GM19397 (cell line): ENCODE measurements around the gene SPRR2A.
"Not testable (repeated sequence)": the region's sequence is repeated elsewhere in the genome, so short reads cannot be mapped to it uniquely, and the experiment has no call there.

Experiments
- ATAC-seq: cut with Tn5 transposase; IDR thresholded peaks from one replicate; pipeline ENCODE4 v1.9.1; 2021; ENCODE audit warnings: mild to moderate bottlenecking, moderate library complexity; ENCODE audit not compliant: unreplicated experiment

Gene SPRR2A

DNA sequence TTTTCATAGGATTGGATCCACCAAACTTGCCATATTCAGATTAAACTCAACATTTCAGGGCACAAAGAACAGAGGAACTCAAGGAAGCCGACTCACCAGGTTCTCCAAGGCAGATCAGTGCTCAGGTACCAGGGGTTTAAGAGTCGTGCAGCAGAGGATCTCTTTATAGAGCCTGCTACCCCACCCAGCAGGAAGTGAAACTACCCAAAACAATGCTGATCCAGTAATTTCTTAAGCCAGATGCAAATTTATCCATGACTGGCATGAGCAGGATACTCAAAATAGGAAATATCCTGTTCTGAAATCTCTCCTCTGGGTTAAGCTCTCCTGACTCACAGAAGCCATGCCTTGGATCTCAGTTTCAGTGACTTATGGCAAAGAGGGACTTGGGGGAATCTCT lies at the start of gene SPRR2A:
Gene SPRR2A (minus strand): TSS at position 138 of the 400 bp plus-strand sequence. CDS start 777 bp downstream, outside the sequence.
- no peak for ATAC-seq

DNA sequence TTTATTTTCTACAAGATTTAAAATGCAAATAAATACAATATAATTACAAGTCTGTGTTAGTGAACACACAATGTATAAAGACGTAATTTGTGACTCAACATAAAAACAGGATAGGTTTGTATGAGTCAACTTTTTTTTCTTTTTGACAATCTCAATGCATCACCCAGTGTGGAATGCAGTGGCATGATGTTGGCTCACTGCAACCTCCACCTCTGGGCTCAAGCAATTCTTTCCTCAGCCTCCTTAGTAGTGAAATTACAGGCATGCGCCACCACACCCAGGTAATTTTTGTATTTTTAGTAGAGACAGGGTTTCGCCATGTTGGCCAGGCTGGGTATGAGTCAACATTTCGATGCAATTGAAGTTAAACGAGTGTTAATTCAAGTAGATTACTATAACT lies 42.9 kb upstream of the SPRR2A start:
- no peak for ATAC-seq

DNA sequence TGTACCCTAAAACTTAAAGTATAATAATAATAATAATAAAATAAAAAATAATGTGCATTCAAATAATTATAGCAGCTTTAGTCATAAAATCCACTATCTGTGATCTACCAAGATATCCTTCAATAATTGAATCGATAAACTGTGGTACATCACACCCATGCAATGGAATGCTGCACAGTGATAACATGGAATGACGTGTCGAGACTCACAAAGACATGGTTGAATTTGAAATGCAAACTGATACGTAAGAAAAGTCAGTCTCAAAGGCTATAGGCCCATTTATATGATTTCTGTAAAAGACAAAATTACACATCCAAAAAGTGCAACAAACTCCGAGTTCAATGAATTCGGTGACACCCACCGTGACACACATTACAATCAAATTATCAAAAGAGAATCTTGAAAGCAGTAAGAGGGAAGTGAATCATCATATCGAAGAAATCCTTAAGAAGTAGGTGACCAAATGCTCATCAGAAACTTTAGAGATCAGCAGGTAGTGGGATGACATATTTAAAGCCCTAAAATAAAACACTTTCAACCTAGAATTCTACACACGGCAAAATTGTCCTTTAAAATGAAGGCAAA lies 42.2 kb upstream of the SPRR2A start:
- ATAC-seq: no peak

DNA sequence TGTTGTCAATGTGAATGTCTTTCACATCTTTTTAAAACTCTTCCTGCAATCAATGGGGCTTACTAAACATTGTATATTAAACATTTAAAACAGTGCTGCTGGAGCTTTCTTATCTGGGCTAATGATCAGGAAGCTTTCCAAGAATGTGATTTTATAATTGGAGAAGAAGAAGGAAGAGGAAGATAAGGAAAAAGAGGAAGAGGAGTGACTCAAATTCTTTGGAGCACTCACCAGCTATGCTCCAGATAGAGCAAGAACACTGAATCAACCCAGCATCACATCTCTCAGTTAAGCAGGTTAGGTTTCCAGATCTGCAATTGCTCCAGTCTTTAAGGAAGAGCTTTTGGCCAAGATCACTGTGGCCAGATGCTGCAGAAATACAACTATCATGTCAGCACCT lies 38.5 kb upstream of the SPRR2A start:
- no peak for ATAC-seq

DNA sequence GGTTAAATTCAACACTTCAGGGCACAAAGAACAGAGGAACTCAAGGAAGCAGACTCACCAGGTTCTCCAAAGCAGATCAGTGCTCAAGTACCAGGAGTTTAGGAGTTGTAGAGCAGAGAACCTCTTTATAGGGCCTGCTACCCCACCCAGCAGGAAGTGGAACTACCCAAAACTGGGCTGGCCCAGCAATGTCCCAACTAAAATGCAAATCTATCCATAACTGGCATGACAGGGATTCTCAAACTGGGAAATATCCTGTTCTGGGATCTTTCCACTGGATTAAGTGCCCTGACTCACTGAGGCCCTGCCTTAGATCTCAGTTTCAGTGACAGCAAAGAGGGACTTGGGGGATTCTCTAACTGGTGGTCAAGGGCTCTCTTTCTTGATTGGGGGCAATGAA lies 37.1 kb upstream of the SPRR2A start, which contains the start of gene SPRR2E:
Gene SPRR2E (minus strand): TSS at position 101 of the 400 bp plus-strand sequence. CDS start 775 bp downstream, outside the sequence.
- ATAC-seq: no peak

DNA sequence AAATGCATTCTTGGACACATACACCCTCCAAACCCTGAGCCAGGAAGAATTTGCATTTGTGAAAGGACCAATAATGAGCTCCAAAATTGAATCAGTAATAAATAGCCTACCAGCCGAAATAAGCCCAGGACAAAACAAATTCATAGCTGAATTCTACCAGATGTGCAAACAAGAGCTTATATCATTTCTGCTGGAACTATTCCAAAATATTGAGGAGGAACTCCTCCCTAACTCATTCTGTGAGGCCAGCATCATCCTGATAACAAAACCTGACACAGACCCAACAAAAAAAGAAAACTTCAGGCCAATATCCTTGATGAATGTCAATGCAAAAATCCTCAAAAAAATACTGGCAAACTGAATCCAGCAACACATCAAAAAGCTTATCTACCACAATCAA lies 30.3 kb upstream of the SPRR2A start:
- ATAC-seq: no peak

DNA sequence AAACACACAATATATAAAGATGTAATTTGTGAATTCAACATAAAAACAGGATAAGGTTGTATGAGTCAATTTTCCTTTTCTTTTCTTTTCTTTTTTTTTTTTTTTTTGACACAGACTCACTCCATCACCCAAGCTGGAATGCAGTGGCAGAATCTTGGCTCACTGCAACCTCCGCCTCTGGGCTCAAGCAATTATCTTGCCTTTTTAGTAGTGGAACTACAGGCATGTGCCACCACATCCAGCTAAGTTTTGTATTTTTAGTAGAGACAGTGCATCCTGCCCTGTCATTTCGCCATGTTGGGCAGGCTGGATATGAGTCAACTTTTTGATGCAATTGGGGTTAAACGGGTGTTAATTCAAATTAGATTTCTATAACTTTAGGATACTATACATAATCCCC lies 24.4 kb upstream of the SPRR2A start:
- ATAC-seq: no peak

DNA sequence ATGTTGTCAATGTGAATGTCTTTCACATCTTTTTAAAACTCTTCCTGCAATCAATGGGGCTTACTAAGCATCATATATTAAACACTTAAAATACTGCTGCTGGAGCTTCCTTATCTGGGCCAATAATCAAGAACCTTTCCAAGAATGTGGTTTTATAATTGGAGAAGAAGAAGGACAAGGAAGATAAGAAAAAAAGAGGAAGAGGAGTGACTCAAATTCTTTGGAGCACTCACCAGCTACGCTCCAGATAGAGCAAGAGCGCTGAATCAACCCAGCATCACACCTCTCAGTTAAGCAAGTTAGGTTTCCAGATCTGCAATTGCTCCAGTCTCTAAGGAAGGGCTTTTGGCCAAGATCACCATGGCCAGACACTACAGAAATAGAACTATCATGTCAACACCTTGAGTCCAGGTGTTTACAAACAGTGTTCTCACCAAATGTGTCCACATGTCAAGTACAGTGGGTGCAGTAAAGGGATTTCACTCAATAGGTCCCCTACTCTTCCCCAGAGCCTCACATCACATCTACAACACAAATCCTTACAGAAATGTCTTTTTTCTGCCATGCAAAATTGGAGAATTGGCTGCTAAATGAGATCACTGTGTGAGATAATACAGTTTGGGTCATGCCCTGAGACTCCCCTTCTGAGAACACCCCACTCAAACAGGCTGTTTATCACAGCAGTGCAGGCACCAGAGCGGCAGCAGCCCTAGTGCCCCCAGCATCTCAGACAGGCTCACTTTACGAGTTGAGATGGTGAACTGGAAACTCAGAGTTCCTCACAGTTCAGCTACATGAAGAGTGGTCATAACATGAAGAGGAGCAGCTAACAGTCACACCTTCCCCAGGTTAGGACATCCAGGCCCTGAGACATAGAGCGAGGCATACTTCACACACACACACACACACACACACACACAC lies 15.8 kb upstream of the SPRR2A start:
- ATAC-seq: no peak

DNA sequence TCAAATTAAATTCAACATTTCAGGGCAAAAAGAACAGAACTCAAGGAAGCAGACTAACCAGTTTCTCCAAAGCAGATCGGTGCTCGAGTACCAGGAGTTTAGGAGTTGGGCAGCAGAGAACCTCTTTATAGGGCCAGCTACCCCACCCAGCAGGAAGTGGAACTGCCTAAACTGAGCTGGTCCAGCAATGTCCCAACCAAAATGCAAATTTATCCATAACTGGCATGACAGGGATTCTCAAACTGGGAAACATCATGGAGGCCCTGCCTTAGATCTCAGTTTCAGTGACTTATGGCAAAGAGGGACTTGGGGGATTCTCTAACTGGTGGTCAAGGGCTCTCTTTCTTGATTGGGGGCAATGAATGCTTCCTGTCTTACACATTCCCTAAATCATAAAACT lies 14.2 kb upstream of the SPRR2A start, which contains the start of gene SPRR2B:
Gene SPRR2B (minus strand): TSS at position 101 of the 400 bp plus-strand sequence. CDS start 772 bp downstream, outside the sequence.
- ATAC-seq: no peak

DNA sequence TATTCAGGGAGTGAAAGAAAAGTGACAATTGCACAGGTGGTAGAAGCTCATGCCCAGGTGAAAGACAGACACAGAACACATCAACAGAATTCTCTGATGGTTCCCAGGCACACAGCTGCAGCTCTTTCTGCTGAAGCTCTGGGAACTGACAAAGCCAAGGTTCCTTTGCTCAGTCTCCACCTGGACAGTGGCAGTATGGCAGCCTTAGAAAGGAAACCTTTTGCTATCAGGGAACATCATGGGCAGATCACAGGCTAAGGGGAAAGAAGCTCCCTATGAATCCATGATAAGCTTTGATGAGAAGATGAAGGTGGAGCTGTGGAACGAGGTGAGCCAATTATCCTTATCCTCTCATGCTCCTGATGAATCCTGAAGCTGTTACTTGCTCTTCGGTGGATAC lies 12.9 kb upstream of the SPRR2A start:
- ATAC-seq: no peak

DNA sequence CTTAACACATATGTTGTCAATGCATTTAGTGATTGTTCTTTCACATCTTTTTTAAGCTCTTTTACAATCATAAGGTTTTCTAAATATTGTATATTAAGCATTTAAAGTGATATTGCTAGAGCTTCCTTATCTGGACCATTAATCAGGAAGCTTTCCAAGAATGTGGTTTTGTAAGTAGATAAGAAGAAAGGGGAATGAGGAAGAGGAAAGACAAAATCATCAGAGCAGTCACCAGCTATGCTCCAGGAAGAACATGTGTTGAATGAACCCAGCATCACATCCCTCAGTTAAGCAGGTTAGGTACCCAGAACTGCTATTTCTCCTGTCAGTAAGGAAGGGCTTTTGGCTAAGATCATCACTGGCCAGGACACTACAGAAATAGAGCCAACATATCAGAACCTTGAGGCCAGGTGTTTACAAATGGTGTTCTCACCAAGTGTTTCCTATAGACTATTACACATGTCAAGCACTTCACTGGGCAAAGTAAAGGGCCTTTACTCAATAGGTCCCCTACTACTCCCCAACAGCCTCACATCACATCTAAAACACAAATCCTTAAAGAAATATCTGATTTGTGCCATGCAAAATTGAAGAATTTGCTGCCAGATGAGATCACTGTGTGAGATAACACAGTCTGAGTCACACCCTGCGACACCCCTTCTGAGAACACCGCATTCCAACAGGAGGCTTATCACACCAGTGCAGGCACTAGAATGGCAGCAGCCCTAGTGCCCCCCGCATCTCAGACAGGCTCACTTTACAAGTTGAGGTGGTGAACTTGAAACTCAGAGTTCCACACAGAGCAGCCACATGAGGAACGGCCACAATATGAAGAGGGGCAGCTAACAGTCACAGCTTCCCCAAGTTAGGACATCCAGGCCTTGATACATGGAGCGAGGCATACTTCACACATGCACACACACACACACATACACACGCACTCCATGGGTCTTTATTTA lies 1.8 kb upstream of the SPRR2A start:
- no peak for ATAC-seq

DNA sequence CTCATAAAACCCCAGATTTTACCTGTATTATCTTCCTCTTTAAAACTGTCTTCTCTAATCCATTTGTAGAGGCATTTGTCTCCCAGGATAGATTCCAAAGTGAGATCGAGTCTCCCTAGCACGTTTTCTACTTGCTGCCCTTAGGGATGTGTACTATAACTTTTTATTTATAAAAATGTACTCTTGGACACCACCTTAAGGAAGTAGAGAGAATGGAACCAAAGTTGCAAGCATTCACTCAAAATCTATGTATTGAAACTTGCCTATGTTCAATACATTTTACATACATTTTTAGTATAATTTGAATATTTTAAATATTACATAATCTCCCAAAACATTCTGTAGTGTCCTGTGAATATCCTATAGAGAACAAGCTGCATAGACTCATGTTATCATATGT lies 842 bp upstream of the SPRR2A start:
- no peak for ATAC-seq

DNA sequence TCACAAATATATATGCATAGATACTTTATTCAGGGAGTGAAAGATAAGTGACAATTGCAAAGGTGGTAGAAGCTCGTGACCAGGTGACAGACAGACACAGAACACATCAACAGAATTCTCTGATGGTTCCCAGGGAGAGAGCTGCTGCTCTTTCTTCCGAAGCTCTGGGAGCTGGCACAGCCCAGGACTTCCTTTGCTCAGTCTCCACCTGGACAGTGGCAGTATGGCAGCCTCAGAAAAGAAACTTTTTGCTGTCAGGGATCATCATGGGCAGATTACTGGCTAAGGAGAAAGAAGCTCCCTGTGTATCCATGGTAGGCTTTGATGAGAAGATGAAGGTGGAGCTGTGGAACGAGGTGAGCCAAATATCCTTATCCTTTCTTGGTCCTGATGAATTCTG lies 1.2 kb downstream of the SPRR2A start:
- ATAC-seq: not testable (repeated sequence)

DNA sequence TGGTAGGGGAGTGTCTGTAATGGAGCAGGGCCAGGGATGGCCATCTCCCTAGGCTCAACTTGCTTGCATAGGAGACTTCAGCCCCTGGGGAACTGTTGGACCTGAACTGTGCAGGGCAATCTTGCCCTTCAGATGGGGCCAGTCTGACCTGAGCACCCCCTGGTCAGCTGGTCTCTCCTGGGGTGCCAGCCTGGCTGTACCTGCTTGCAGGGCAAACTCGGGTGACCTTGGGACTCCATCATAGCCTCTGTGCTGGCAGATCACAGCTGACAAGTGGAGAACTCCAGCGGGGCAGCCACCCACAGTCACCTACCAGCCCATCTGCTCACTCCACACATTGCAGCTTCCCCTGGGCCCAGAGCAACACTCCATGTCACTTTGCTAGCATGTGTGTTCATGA lies 8.1 kb downstream of the SPRR2A start:
- no peak for ATAC-seq

DNA sequence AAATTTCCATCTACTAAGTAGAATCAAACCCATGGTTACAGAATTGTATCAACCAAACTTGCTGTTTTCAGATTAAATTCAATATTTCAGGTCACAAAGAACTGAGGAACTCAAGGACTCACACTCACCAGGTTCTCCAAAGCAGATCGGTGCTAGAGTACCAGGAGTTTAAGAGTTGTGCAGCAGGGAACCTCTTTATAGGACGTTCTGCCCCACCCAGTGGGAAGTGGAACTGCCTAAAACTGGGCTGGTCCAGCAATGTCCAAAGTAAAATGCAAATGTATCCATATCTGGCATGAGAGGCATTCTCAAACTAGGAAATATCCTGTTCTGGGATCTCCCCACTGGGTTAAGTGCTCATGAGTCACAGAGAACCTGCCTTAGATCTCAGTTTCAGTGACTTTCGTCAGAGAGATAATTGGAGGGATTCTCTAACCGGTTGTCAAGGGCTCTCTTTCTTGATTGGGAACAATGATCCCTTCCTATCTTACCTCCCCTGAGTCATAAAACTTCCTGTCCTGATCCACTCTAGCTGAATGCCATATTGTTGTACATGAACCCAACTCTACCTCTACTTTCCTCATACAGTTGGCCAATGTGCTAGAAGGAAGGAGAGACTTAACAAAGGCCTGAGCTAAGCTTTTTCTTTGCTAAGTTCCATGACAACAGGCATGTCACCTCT lies 16.2 kb downstream of the SPRR2A start, which contains the start of gene SPRR2D:
Gene SPRR2D (minus strand): TSS at position 171 of the 682 bp plus-strand sequence. CDS start 774 bp downstream, outside the sequence.
- no peak for ATAC-seq

DNA sequence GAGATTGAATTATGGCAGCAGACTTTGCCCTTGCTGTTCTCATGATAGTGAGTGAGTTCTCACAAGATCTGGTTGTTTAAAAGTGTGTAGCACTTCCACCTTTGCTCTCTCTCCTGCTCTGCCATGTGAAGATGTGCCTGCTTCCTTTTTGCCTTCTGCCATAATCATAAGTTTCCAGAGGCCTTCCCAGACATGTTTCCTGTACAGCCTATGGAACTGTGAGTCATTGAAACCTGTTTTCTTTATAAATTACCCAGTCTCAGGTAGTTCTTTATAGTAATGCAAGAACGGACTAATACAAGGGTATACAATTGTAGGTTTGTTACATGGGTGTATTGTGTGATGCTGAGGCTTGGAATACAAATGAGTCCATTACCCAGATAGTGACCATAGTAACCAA lies 22.1 kb downstream of the SPRR2A start:
- no peak for ATAC-seq

DNA sequence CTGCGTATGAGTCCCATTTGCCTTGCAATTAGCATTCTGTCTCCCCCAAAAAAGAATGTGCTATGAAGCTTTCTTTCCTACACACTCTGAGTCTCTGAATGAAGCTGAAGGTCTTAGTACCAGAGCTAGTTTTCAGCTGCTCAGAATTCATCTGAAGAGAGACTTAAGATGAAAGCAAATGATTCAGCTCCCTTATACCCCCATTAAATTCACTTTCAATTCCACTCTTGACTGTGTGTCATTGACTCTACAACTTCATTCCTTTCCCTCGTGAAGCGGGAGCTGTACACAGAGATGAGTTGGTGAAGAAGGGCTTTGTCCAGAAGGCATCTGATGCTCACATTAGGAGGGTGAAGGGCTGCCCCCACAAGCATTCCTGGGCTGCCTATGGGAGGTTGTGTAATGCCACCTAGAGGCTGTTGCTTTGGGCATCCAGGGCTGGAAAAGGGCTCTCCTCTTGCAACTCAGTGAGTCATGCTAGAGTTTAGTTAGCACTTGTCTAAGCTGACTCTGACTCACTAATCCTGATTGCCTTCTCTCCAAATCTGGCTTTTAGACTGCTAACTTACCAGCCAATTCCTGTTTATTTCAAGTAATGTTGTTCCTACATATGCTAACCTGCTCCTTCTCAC lies 24.5 kb downstream of the SPRR2A start:
- no peak for ATAC-seq

DNA sequence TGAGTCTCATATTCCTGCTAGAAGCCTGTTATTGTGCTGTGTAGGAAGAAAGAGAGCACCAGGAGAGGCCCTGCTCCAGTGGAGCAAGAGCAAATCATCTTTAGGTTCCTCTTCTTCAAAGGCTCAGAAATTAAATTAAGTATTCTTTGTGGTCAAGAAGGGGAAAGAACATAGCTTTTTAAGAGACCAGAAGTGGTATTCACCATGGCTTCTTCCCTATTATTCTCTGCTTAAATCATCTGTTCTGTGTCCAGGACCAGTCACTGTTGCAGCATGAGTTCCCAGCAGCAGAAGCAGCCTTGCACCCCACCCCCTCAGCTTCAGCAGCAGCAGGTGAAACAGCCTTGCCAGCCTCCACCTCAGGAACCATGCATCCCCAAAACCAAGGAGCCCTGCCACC lies 25.2 kb downstream of the SPRR2A start:
- ATAC-seq: no peak

DNA sequence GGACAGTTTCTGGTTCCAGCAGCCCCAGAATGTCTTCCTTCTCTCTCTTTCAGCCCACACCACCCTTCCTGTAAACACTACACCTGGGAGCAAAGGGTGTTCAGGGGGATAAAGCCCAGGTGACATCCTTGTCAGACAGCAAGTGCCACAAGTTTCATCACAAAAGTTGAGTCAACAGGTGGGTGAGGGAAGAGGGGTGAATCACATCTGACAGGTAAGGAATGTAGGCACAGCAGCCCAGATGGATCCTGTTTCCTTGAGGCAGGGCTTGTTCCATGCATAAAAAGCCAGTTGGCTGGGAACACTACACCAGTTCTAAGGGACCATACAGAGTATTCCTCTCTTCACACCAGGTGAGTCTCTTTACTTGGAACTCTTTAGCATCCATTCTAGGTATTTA lies 26.4 kb downstream of the SPRR2A start, which contains the start of gene SPRR1B:
Gene SPRR1B (plus strand): TSS at position 309 of the 400 bp plus-strand sequence. CDS start 1,143 bp downstream, outside the sequence.
- no peak for ATAC-seq

DNA sequence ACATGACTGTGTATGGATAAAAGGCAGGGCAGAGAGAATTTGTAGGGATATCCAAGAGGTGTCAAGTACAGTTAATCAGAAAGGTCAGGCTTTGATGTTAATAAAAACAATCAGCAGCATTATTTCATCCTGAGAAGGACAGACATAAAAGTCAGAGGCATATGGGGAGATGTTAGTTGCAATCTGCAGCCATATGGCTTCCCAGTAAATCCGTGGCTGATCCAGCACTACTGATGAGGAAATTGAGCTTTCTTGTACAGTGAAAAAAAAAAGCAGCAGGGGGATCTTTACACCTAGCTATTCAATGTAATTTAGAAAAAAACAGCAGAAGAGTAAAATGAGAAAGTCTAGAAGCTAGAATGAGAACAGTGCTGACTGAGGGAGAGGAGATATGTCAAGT lies 28.5 kb downstream of the SPRR2A start:
- no peak for ATAC-seq
